RWPE2 (cell line): ENCODE measurements around the gene PTGS1.

Experiments
- ATAC-seq: fragments of 200-7000 bp; cut with Tn5 transposase; 3 replicates; pipeline ENCODE4 v1.9.1; 2021; ENCODE audit warnings: low read depth
- DNase-seq: peaks from one replicate; pipeline ENCODE4 v3.0.0-alpha.2; 2020; ENCODE audit warnings: low spot score
- H3K27ac ChIP-seq: fragments of 450-650 bp; 2 replicates; pipeline ENCODE4 v1.5.1; 2017; ENCODE audit warnings: mild to moderate bottlenecking; ENCODE audit not compliant: poor library complexity, severe bottlenecking
- H3K27me3 ChIP-seq: fragments of 250-450 bp; sonication (Bioruptor Pico); 2 replicates; pipeline ENCODE4 v1.5.1; 2021; ENCODE audit warnings: mild to moderate bottlenecking, moderate library complexity; ENCODE audit not compliant: insufficient read depth, poor library complexity, severe bottlenecking
- H3K36me3 ChIP-seq: fragments of 250-450 bp; sonication (Bioruptor Pico); 2 replicates; pipeline ENCODE4 v1.5.1; 2020; ENCODE audit warnings: low read depth, mild to moderate bottlenecking, moderate library complexity
- H3K4me1 ChIP-seq: fragments of 250-450 bp; sonication (Bioruptor Pico); 2 replicates; pipeline ENCODE4 v1.5.1; 2021; ENCODE audit warnings: mild to moderate bottlenecking, moderate library complexity; ENCODE audit not compliant: insufficient read depth, poor library complexity, severe bottlenecking
- H3K4me3 ChIP-seq: fragments of 250-450 bp; sonication (Bioruptor Pico); 2 replicates; pipeline ENCODE4 v1.5.1; 2021; ENCODE audit warnings: mild to moderate bottlenecking, moderate library complexity; ENCODE audit not compliant: severe bottlenecking
- H3K9me3 ChIP-seq: fragments of 250-450 bp; sonication (Bioruptor Pico); 2 replicates; pipeline ENCODE4 v1.5.1; 2021; ENCODE audit warnings: mild to moderate bottlenecking, moderate library complexity; ENCODE audit not compliant: severe bottlenecking
- CTCF ChIP-seq: fragments of 450-650 bp; IDR thresholded peaks from one replicate; pipeline ENCODE4 v1.5.1; 2017; ENCODE audit warnings: mild to moderate bottlenecking, moderate library complexity; ENCODE audit not compliant: poor library complexity, severe bottlenecking

The PTGS1 gene

GRCh38 chr9:122348791-122349190, 22.0 kb upstream of the PTGS1 start:
- no peaks in the 10 kb centered on the region for H3K36me3 ChIP-seq
- no peak for TF ChIP-seq CTCF
- no peaks in the 10 kb centered on the region for H3K27me3 ChIP-seq
- DNase-seq (no peak), ATAC-seq (no peak)
- no peaks in the 10 kb centered on the region for H3K9me3 ChIP-seq
- H3K4me3 ChIP-seq = no peak overlapping the region
- H3K27ac ChIP-seq = no peak overlapping the region
- H3K4me1 ChIP-seq = peaks cover 3% of the 10 kb centered on the region

- no peaks in the 10 kb centered on the region for H3K36me3 ChIP-seq
- no peak overlapping the region for H3K4me3 ChIP-seq
- TF ChIP-seq CTCF = no peak
- H3K27me3 ChIP-seq = no peaks in the 10 kb centered on the region
- H3K27ac ChIP-seq = no peak overlapping the region
- no peak for ATAC-seq
- DNase-seq = no peak
- H3K4me1 ChIP-seq = peaks cover 3% of the 10 kb centered on the region
- no peaks in the 10 kb centered on the region for H3K9me3 ChIP-seq
Measured at GRCh38 chr9:122349201-122349600, 21.6 kb upstream of the PTGS1 start.

- no peak for DNase-seq
- H3K27ac ChIP-seq = no peak overlapping the region
- ATAC-seq = peak; percentile 94
Measured at GRCh38 chr9:122350577-122351355, 20.1 kb upstream of the PTGS1 start.

GRCh38 chr9:122354536-122355199, 16.2 kb upstream of the PTGS1 start:
- Histone ChIP-seq H3K36me3 (no peaks in the 10 kb centered on the region), H3K4me1 (peaks cover 2% of the 10 kb centered on the region), H3K27me3 (no peaks in the 10 kb centered on the region), H3K4me3 (no peak overlapping the region), H3K27ac (no peak overlapping the region), H3K9me3 (no peaks in the 10 kb centered on the region)
- DNase-seq (no peak), ATAC-seq (no peak)
- no peak for TF ChIP-seq CTCF

More at GRCh38 chr9:122350577-122351355, 20.1 kb upstream of the PTGS1 start:
- TF ChIP-seq CTCF = peak; percentile 86
- H3K27me3 ChIP-seq = no peaks in the 10 kb centered on the region
- peaks cover 3% of the 10 kb centered on the region for H3K4me1 ChIP-seq
- no peak overlapping the region for H3K4me3 ChIP-seq
- H3K36me3 ChIP-seq = no peaks in the 10 kb centered on the region
- no peaks in the 10 kb centered on the region for H3K9me3 ChIP-seq
